GM21786 (cell line): ENCODE data around the gene RAMP1.

Experiments
- ATAC-seq: cut with Tn5 transposase; IDR thresholded peaks from one replicate; pipeline ENCODE4 v1.9.1; 2021; ENCODE audit not compliant: unreplicated experiment

Gene RAMP1

DNA sequence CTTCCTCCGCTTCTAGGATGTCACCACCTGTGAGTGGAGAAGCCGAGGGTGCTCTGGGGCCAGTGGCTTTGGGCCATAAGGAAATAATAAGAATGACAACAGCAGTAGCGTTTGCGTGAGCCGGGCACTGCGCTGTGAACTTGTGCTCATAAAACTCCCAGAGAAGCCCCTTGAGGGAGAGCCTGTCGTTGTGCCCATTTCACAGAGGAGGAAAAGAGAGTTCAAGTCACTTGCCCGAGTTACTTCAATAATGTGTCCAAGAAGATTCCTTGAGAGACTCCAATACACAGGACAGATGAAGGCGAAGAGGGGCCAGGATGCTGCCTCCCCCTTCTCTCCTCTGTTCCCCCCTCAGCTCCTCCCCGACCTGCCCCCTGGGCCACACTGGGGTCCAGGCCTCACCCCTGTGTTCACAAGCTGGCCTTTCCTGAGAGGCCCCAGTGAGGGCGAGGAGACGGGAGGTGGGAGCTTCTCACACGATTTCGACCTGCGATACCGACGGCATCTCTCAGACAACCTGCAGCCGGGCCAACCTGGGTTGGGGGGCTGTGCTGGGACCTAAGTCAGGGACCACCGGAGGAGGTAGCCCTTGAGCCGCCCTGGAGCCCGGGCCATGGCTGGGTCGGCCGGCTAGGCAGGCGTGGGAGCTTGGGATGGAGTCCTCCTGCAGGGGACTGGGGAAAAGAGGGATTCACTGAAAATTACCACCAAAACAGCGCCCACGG is 53.9 kb downstream of the RAMP1 start:
- ATAC-seq, result no peak

DNA sequence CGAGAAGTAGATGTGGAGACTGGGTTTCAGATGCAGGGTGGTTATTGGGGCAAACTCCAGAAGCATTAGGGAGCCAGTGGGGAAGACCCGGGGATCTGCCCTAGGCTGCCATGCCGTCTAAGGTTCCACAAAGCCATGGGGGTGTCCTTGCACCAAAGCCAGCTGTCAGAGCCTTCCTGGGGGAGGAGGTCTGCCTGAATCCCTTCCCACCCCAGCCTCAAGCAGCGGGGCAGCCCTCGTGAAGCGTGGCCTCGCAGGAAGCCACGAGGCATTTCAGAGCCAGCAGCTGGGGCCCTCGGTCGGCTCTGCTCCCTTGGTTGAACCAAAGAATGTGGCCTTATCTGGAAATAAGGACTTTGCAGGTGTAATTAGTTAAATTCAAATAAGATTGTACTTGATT is 56.2 kb downstream of the RAMP1 start:
- no peak for ATAC-seq

DNA sequence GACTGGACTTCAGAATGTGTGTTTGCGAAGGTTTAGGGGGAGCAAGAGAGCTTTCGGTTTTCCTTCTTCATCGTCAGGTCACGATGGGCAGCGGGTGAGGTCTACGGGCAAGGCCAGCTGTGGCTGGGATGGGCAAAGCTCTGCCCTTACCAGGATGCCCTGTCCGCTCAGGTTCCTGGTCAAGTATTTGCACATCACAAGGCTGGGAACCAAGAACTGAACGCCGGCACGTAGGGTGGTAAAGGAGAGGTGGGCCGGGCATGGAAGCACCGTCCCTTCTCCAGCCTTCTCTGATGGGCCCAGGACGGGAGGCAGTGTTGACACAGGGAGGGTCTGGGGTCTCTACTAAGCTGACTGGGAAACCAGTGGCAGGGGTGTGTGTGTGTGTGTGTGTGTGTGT is 56.9 kb downstream of the RAMP1 start:
- no peak for ATAC-seq

DNA sequence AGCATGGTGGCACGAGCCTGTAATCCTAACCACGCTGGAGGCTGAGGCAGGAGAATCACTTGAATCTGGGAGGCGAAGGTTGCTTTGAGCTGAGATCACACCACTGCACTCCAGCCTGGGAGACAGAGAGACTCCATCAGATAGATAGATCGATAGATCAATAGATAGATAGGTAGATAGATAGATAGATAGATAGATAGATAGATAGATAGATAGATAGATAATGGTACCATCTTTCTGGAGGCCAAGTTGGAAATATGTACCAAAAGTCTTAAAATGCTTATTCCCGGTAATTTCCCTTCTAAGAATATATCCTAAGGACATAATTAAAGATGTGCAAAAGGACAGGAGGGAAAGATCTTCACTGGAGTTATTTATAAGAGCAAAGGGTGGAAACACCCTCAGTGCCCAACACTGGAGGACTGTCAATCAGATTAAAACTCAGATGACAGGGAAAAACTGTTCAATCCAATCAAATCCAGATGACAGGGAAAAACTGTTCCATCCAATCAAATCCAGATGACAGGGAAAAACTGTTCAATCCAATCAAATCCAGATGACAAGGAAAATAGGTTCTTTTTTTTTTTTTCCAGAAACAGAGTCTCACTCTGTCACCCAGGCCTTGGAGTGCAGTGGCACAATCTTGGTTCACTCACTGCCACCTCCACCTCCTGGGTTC is 58.4 kb downstream of the RAMP1 start:
- ATAC-seq, result no peak

DNA sequence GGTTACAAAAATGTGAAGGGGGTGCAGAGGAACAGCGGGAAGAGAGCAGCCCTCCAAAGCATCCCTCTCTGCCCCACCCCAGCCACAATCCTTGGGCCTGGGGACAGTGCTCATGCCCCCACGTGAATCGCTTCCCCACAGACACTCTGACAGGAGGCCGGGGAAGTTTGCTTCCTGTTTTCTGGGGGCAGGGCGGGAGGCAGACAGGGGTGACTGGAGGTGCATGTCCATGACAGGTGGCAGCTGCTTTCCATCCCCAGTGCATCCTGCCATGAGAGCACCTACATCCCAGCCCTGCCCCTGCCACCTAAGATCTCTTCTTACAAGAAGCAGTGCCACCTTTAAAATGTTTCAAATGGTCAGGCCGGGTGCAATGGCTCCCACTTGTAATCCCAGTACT is 60.2 kb downstream of the RAMP1 start:
- no peak for ATAC-seq

DNA sequence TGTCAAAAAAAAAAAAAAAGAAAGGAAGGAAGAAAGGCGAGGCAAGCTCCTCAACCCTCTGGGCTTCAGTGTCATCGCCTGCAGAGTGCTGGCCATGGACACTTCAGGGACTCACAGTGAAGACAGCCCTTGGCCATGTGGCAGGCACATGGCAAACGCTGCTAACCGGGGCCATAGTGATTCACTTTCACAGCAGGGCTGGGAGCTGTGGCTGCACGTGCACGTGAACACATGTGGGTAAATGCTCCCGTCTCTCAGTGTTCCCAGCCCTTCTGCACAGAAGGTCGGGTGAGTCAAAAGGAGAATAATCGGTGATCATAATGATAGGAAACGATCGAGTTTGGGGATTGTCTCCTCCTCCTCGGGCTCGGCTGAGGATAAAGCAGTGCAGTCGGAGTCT is 61.2 kb downstream of the RAMP1 start:
- no peak for ATAC-seq

DNA sequence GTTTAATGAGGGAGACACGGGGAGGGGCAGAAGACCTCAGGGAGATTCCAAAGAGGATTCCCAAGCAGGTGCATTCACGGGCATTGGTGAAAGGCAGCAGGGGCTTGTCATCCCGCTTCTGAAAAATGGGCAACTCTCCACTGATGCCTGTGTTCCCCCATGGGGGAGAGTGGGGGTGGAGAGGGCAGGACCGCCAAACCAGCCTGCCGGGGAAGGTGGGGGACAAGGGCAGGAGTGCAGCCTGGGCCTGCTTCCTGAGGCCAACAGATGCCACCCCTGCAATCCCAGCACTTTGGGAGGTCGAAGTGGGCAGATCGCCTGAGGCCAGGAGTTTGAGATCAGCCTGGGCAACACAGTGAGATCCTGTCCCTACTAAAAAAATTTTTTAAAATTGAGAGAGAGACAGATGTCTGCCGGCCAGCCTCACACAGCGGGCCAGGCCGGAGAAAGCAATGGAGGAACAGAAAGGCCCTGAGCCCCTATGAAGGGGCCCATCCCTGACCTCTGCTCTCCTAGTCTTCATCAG is 62.6 kb downstream of the RAMP1 start:
- ATAC-seq, result no peak

DNA sequence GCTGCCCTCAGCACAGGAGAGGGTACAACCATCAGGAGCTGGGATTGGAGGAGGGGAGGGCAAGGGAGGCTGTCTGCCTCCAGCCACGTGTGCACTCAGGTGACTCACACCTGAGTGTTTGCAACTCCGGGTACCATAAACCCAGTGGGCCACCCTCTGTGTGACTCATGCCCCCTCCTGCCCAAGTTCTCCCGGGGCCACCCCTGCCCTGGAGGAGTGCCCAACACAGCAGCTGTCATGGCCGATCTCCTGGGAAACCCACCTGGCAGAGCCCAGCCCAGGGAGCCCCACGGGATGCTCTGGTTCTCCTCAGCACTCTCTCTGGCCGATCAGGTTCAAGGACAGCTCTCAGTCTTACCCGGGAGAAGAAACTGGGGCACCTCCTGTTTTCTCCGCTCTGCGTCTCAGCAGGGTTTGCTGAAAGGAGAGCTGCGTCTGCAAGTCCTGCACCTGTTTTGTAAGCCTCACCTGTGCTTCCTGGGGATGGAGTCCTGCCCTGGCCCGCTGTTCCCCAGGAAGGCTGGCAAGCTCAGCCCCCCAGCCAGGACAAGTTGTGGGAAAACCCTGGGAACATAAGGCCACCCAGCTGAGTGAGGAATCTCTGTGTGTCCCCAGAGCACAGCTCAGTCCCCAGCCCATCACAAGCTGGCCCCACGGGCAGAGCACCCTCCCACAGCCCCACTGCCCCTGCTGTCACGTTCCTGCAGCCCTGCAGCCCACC is 63.4 kb downstream of the RAMP1 start:
- no peak for ATAC-seq

DNA sequence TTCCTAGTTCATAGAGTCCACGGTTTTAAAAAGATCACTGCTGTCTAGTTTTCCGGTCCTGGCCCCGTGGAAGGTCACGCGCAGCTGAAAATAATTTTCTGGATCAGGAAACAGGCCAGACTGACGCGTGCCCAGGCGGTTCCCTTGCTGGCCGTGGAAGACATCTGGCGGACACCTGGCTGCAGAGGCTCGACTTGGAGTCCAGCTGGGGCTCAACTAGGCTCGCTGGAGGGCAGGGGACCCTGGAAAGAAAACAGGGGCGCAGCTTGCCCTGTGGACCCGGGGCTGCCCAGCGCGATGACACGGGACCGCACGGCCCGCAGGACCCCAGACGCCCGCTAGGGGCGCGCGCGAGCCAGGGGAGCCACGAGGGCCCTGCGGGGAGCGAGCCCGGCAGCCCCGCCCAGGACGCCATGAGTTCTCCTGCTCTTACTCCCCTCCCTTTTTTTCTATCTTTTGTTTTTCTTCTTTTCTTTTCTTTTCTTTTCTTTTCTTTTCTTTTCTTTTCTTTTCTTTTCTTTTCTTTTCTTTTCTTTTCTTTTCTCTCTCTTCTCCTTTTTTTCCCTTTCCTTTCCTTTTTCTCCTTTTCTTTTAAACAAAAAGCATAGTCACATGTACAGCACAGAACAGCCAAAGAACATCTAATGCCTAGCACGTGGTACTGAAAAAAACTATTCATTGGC is 64.2 kb downstream of the RAMP1 start:
- peak; percentile 70 for ATAC-seq

DNA sequence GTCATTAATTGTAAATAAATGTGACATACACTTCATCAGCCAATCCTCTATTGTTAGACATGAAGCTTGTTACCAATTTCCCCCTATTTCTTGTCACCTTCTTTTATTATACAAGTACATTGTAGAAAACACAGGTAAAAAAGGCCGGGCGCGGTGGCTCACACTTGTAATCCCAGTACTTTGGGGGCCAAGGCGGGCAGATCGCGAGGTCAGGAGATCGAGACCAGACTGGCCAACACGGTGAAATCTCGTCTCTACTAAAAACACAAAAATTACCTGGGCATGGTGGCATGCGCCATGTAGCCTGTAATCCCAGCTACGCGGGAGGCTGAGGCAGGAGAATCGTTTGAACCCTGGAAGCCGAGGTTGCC is 64.7 kb downstream of the RAMP1 start:
- ATAC-seq, result no peak

DNA sequence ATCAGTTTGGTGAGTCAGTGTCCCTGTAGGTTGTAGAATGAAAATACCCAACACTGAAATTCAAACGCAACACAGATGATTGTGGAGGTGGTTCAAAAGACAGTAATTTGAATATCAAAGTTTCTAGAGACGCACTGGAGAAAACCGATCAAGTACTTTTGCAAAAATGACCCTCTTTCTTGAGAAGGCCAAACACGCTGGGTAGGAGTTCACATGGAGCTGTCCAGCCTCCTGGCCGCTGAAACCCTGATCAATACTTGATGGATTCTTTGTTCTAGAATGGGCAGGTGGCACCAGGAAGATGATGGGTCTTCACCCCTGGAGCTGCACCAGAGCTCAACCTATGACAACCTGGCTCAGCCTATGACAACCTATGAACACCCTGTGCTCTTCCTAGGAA is 67.7 kb downstream of the RAMP1 start:
- no peak for ATAC-seq

DNA sequence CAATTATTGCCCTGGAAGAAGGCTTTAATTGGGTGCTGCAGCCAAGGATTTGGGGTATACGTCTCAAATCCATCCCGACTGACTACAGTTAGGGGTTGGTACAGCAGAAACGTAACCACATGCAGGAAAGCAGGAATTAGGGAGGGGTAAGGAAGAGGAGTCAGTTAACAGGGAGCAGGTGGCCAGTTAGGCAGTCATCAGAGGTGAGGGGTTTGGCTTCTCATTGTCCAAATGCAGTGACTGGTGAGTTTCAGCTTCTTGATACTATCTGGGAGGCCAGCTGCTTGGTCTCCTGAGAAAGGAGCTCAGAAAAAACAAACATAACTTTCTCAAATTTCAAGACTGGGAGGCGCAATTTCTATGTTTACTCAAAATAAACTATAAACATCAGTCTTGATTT is 68.6 kb downstream of the RAMP1 start:
- no peak for ATAC-seq

DNA sequence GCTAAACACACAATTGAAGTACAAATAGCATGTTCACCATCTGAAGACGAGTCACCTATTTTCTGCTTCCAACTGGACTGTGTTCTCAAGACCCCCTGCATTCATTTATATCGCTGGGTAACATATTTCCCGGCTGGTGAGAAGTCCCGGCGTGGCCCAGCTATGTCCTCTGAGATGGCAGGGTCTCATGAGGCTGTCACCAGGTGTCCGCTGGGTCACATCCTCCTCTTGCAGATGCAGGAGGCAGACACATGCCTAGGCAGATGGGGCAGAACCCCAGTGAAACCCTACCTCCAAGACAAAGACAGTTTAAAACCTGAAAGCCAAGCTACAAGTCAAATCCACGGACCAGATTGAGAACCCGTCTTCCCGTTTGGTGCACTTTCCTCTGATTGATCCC is 70.6 kb downstream of the RAMP1 start:
- no peak for ATAC-seq

DNA sequence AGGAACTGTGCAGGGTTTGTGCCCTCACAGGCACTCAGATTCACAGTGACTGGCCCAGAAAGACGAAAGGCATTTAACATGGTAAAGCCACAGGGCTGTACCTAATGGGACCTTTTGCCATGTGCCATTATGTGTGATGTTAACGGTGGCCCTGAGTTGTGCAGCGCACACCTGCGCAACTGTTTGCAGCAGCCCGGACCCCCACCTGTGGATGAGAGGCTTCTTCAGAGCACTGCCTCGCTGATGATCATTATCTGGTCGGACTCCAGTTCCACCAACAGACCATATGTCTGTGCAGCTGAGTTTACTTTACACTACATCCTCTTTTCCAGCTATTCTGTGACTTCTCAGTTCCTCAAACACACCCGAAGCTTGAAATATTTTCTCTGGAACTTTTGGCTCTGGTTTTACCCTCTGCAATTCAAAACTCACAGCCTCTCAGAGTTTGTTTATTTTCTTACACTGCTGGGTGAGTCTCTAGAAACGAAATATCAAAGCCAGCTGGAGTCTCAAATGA is 71.8 kb downstream of the RAMP1 start:
- no peak for ATAC-seq

DNA sequence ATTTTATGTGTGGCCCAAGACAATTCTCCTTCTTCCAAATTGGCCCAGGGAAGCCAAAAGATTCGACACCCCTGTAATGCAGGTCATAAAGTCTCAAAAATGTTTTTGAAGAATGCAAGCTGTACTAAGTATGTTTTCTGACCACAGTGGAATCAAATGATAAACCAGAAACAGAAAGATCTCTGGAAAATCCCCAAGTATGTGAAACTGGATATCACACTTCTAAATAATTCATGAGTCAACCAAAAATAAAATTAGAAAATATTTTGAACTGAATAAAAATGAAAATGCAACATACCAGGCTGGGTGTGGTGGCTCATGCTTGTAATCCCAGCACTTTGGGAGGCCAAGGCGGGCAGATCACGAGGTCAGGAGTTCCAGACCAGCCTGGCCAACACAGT is 73.3 kb downstream of the RAMP1 start:
- ATAC-seq, result no peak

DNA sequence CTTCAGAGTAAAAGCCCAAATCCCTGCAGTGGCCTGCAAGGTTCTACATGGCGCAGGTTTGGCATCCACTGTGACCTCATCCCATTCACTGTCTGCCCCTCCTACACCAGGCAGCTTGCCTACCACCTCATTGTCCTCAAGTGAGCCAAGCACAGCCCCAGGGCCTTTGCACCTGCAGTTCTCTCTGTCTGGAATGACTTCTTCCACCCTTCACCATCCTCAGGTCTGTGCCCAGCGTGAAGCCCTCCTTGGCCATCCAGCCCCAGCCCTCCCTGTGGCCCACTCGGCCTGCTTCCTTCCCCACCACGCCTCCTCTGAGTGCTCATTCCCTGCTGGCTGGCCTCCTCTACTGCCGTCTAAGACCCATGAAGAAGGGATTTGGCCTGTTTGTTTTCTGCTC is 74.8 kb downstream of the RAMP1 start:
- no peak for ATAC-seq

DNA sequence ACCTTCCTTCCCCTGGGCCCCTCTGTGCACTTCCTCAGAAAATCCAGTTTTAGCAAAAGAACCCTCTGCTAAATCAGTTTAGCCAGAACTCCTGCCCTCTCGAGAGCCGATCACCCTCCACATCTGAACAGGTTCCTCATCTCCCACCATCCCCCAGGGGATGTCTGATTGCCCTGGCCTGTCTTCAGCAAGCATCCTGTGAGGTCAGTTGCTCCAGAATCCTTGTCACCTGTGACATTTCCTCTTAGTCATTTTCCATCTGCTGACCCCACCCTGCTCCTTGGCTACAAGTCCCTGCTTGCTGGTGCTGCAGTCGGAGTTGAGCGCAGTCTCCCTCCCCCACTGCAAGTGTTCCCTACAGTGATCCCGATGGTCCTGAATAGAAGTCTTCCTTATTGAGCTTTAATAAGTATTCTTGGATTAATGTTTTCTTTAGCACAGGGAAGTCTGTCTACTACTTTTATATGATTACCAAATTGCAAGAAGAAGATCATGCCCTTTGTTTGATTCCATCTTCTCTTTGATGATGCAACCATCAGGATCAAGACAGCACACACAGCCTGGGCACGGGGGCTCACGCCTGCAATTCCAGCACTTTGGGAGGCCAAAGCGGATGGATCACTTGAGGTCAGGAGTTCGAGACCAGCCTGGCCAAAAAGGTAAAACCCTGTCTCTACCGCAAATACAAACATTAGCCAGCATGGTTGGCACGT is 76.5 kb downstream of the RAMP1 start:
- no peak for ATAC-seq

DNA sequence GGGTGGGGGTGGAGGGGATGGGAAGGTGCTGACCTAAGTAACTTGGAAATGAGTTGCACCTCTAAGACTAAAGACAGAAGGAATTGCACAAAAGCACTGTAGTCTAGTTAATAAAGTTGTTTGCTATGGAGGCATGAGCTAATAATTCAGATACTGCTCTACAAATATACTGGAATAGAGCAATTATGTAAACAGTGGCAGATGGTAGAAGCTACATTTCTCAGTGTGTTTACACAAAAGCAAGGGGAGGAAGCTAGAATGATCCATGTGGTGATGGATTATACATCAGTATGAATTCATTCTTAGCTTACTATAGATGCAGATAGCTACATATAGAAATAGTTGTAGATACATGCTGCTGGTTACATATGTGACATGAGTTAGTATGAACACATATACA is 79.8 kb downstream of the RAMP1 start:
- no peak for ATAC-seq

DNA sequence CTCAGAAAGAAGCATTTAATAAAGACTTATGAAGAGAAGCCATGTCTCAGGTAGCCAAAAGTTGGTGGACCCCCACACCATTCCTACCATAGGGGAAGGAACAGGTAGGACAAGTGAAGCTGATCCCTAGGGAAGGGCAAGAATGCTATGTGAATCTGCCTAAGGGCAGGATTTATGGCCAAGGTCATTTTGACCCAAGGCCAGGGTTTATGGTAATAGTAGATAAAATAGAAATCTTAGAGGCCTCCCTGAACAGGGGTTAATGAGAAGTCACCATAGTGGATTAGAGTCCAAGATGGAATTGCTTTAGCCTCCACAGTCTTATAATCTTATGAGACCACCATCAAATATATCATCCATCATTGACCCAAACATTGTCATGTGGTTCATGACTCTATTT is 81.4 kb downstream of the RAMP1 start:
- no peak for ATAC-seq

DNA sequence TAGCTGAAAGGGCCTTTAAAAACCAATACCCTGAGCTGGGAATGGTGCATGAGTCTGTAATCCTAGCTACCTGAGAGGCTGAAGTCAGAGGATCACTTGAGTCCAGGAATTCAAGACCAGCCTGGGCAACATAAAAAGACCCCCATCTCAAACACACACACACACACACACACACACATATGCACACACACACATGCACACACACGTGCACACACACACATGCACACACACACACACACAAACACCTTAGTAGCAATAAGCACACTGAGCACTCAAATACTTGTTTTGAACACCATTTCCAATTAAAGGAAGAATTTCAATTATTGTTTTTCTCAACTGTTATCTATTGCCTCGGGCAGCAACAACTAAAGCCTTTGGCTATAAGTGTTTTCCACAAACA is 81.8 kb downstream of the RAMP1 start:
- ATAC-seq, result no peak

DNA sequence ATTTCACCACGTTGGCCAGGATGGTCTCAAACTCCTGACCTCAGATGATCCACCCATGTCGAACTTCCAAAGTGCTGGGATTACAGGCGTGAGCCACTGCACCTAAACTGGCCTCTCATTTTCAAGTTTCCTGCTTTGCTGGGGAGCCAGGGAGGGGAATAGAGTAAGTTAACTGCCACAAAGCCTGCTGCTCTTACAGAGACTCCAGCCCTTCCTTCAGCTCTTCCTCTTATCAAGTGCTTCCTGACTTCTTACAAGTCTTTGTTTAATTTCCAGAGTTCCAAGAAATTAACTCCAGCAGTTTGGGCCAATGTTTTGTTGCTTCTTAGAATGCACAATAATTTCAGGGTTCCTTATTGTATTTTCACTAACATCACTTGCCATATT is 83.1 kb downstream of the RAMP1 start:
- ATAC-seq, result no peak
